ENCODE results near the gene KIAA1328. TPM values are rescaled to one million over a fixed set of nuclear protein-coding genes. Genes with fewer than 3 reads are reported as not detected.
"Not testable (repeated sequence)": the region's sequence is repeated elsewhere in the genome, so short reads cannot be mapped to it uniquely, and the experiment has no call there.

KIAA1328 gene
- total RNA-seq, 1 donor from 2014 or later: 17.2 TPM

DNA sequence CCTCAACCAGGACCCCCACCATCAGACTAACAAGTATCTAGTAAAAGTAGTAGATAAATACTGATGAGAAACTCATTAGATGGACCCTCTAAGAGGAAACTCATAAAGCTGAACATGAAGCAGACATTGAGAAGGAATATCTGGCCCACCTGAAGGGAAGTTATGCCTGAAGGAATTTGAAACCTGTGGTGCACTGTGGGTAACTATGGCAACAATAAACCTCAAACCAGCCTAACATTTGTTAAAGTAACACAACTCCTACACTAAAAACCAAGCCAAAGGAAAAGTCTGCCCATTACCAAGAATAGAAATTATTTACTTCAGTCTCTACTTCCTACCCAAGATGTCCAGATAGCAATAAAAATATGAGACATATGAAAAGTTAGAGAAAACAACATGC is 43.4 kb downstream of the KIAA1328 start:
- Histone ChIP-seq H3K4me3 (no peak overlapping the region), H3K9me3 (no peaks in the 10 kb centered on the region), H3K27me3 (no peaks in the 10 kb centered on the region), H3K27ac (no peak overlapping the region), H3K36me3 (no peaks in the 10 kb centered on the region), H3K4me1 (no peaks in the 10 kb centered on the region)
- intact Hi-C loops (cut with DNase I): no loop called here
- DNase-seq (ENCODE audit: extremely low spot score in 2 of 2): no peak
- TF ChIP-seq POLR2AphosphoS5 (IDR thresholded peaks at IDR 0.05; ENCODE audit: insufficient read depth in 1 of 2, low read depth in 1 of 2) (no peak), POLR2A (IDR thresholded peaks at IDR 0.05) (no peak)
- TF ChIP-seq, protein P1, sequence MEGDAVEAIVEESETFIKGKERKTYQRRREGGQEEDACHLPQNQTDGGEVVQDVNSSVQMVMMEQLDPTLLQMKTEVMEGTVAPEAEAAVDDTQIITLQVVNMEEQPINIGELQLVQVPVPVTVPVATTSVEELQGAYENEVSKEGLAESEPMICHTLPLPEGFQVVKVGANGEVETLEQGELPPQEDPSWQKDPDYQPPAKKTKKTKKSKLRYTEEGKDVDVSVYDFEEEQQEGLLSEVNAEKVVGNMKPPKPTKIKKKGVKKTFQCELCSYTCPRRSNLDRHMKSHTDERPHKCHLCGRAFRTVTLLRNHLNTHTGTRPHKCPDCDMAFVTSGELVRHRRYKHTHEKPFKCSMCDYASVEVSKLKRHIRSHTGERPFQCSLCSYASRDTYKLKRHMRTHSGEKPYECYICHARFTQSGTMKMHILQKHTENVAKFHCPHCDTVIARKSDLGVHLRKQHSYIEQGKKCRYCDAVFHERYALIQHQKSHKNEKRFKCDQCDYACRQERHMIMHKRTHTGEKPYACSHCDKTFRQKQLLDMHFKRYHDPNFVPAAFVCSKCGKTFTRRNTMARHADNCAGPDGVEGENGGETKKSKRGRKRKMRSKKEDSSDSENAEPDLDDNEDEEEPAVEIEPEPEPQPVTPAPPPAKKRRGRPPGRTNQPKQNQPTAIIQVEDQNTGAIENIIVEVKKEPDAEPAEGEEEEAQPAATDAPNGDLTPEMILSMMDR (IDR thresholded peaks at IDR 0.05): no peak

DNA sequence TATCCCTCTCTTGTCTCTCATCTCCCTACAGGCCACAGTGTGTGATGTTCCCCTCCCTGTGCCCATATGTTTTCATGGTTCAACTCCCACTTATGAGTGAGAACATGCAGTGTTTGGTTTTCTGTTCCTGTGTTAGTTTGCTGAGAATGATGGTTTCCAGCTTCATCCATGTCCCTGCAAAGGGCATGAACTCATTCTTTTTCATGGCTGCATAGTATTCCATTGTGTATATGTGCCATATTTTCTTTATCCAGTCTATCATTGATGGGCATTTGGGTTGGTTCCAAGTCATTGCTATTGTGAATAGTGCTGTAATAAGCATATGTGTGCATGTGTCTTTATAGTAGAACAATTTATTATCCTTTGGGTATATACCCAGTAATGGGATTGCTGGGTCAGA is 44.9 kb downstream of the KIAA1328 start:
- H3K27ac ChIP-seq; H3K9me3 ChIP-seq; H3K36me3 ChIP-seq; H3K27me3 ChIP-seq; H3K4me1 ChIP-seq; intact Hi-C loops (cut with DNase I); H3K4me3 ChIP-seq; DNase-seq (ENCODE audit: extremely low spot score in 2 of 2): not testable (repeated sequence)

GRCh38 chr18:36879796-36880195 is 50.9 kb downstream of the KIAA1328 start:
- H3K27me3 ChIP-seq; H3K36me3 ChIP-seq; intact Hi-C loops (cut with DNase I); H3K4me3 ChIP-seq; DNase-seq (ENCODE audit: extremely low spot score in 2 of 2); H3K27ac ChIP-seq; H3K4me1 ChIP-seq; H3K9me3 ChIP-seq: not testable (repeated sequence)

DNA sequence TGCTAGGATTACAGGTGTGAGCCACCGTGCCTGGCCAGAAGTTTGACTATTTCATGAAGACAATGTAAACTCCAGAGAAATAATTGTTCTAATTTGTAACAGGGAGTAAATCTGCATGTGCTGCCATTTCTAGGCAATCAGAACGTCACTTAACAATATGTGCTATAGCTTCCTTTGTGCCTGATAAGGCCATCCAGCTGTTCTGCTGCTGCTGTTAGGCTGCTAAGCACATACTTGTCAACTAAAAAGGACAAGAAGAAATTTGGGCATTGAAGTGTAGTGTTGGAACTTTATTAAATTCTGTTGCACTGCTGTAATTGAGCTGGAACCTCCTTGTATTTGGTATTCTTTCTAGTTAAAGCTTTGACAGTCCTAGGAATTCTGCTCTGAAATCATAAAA is 57.1 kb downstream of the KIAA1328 start:
- Histone ChIP-seq H3K27me3 (no peaks in the 10 kb centered on the region), H3K27ac (no peak overlapping the region), H3K4me3 (no peak overlapping the region), H3K36me3 (no peaks in the 10 kb centered on the region), H3K4me1 (peaks cover 10% of the 10 kb centered on the region), H3K9me3 (no peaks in the 10 kb centered on the region)
- intact Hi-C loops (cut with DNase I): no loop called here
- TF ChIP-seq POLR2A (IDR thresholded peaks at IDR 0.05) (no peak), POLR2AphosphoS5 (IDR thresholded peaks at IDR 0.05; ENCODE audit: insufficient read depth in 1 of 2, low read depth in 1 of 2) (no peak)
- TF ChIP-seq, protein P1 (IDR thresholded peaks at IDR 0.05): no peak
- DNase-seq (ENCODE audit: extremely low spot score in 2 of 2): no peak

- TF ChIP-seq, protein P1 (IDR thresholded peaks at IDR 0.05): no peak
- TF ChIP-seq POLR2A (IDR thresholded peaks at IDR 0.05): no peak
- no peak for TF ChIP-seq POLR2AphosphoS5 (IDR thresholded peaks at IDR 0.05; ENCODE audit: insufficient read depth in 1 of 2, low read depth in 1 of 2)
- intact Hi-C loops (cut with DNase I): no loop called here
Measured at GRCh38 chr18:36887114-36887513, 58.2 kb downstream of the KIAA1328 start.

GRCh38 chr18:36887864-36888263 is 58.9 kb downstream of the KIAA1328 start:
- no peak for TF ChIP-seq POLR2A (IDR thresholded peaks at IDR 0.05)
- no peak for TF ChIP-seq POLR2AphosphoS5 (IDR thresholded peaks at IDR 0.05; ENCODE audit: insufficient read depth in 1 of 2, low read depth in 1 of 2)
- TF ChIP-seq, protein P1 (IDR thresholded peaks at IDR 0.05): no peak
- no peaks in the 10 kb centered on the region for H3K27me3 ChIP-seq
- H3K4me1 ChIP-seq: peaks cover 10% of the 10 kb centered on the region
- H3K27ac ChIP-seq: no peak overlapping the region
- DNase-seq (ENCODE audit: extremely low spot score in 2 of 2): no peak
- no peaks in the 10 kb centered on the region for H3K36me3 ChIP-seq
- intact Hi-C loops (cut with DNase I): no loop called here
- H3K9me3 ChIP-seq: no peaks in the 10 kb centered on the region
- H3K4me3 ChIP-seq: no peak overlapping the region

More at GRCh38 chr18:36887114-36887513, 58.2 kb downstream of the KIAA1328 start:
- Histone ChIP-seq H3K27ac (no peak overlapping the region), H3K27me3 (no peaks in the 10 kb centered on the region), H3K36me3 (no peaks in the 10 kb centered on the region), H3K9me3 (no peaks in the 10 kb centered on the region), H3K4me3 (no peak overlapping the region), H3K4me1 (peaks cover 10% of the 10 kb centered on the region)
- no peak for DNase-seq (ENCODE audit: extremely low spot score in 2 of 2)

All from vagina (tissue), 2 donors.